Choroid plexus epithelial cell (primary cell): ENCODE data around the gene KIAA1755.
"Not testable (repeated sequence)": the region's sequence is repeated elsewhere in the genome, so short reads cannot be mapped to it uniquely, and the experiment has no call there.

ENCODE experiments used
- DNase-seq: peaks from one replicate; pipeline ENCODE4 v3.0.0-alpha.2; 2010; ENCODE audit warnings: low read depth
- H3K4me3 ChIP-seq: 2 replicates; pipeline ENCODE4 v1.5.1; 2011; ENCODE audit warnings: low read depth, mild to moderate bottlenecking, control low read depth, low read length, moderate library complexity
- TF ChIP-seq, protein P1 (sequence below): conservative IDR thresholded peaks from 2 replicates; pipeline ENCODE4 v1.5.1; 2011; ENCODE audit warnings: low read depth, mild to moderate bottlenecking, control low read depth, inconsistent platforms, low read length, moderate library complexity

Gene KIAA1755

DNA sequence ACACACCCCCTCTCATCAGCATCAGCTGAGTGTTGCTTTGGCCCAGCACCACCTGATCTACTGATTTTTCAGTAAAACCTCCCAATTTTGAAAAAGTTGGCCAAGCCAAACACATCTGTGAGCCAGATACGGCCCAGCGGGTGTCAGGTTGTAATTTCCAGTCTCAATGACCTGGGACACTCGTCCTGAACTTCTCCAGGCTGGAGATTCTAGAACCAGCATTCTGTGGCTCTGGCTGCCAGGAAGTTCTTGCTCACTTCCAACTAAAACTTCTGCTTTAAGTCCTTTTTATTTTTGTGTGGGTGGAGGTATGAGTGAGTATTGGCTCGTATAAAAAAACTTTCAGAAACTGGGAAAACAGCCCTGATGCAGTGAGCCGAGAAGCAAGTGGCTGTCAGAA is 5.1 kb downstream of the KIAA1755 start:
- TF ChIP-seq, protein P1, sequence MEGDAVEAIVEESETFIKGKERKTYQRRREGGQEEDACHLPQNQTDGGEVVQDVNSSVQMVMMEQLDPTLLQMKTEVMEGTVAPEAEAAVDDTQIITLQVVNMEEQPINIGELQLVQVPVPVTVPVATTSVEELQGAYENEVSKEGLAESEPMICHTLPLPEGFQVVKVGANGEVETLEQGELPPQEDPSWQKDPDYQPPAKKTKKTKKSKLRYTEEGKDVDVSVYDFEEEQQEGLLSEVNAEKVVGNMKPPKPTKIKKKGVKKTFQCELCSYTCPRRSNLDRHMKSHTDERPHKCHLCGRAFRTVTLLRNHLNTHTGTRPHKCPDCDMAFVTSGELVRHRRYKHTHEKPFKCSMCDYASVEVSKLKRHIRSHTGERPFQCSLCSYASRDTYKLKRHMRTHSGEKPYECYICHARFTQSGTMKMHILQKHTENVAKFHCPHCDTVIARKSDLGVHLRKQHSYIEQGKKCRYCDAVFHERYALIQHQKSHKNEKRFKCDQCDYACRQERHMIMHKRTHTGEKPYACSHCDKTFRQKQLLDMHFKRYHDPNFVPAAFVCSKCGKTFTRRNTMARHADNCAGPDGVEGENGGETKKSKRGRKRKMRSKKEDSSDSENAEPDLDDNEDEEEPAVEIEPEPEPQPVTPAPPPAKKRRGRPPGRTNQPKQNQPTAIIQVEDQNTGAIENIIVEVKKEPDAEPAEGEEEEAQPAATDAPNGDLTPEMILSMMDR, result no peak
- no peak overlapping the region for H3K4me3 ChIP-seq
- DNase-seq, result peak; percentile 54

DNA sequence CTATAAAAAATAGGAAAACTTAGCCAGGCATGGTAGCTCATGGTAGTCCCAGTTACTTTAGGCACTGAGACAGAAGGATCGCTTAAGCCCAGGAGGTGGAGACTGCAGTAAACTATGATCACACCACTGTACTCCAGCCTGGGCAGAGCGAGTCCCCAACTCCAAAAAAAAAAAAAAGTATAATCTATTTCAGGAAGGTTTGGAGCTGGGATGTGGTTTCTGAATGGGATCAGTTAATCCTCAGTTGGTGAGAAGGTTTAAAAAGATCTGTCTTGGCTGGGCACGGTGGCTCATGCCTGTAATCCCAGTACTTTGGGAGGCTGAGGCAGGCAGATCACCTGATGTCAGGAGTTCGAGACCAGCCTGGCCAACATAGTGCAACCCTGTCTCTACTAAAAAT is 5.9 kb downstream of the KIAA1755 start:
- H3K4me3 ChIP-seq, DNase-seq: not testable (repeated sequence)

- TF ChIP-seq, protein P1, result no peak
- no peak for DNase-seq
- no peak overlapping the region for H3K4me3 ChIP-seq
Observed at GRCh38 chr20:38253571-38253970, 7.0 kb downstream of the KIAA1755 start.

GRCh38 chr20:38252292-38253288 is 7.9 kb downstream of the KIAA1755 start:
- DNase-seq, result peak; percentile 53
- H3K4me3 ChIP-seq, result no peak overlapping the region
- TF ChIP-seq, protein P1, result no peak

DNA sequence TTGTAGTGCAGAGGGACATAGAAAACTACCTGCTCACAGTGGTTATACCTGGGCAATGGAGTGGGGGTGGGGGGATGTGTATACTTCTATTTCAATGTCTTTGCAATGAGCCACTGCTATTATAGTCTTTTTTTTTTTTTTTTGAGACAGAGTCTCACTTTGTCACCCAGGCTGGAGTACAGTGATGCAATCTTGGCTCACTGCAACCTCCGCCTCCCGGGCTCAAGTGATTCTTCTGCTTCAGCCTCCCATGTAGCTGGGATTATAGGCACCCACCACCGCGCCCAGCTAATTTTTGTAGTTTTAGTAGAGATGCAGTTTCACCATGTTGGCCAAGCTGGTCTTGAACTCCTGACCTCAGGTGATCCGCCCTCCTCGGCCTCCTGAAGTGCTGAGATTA is 9.1 kb downstream of the KIAA1755 start:
- not testable (repeated sequence) for H3K4me3 ChIP-seq, DNase-seq

GRCh38 chr20:38250609-38251008 is 9.9 kb downstream of the KIAA1755 start:
- DNase-seq, result no peak
- TF ChIP-seq, protein P1, result no peak
- no peak overlapping the region for H3K4me3 ChIP-seq

DNA sequence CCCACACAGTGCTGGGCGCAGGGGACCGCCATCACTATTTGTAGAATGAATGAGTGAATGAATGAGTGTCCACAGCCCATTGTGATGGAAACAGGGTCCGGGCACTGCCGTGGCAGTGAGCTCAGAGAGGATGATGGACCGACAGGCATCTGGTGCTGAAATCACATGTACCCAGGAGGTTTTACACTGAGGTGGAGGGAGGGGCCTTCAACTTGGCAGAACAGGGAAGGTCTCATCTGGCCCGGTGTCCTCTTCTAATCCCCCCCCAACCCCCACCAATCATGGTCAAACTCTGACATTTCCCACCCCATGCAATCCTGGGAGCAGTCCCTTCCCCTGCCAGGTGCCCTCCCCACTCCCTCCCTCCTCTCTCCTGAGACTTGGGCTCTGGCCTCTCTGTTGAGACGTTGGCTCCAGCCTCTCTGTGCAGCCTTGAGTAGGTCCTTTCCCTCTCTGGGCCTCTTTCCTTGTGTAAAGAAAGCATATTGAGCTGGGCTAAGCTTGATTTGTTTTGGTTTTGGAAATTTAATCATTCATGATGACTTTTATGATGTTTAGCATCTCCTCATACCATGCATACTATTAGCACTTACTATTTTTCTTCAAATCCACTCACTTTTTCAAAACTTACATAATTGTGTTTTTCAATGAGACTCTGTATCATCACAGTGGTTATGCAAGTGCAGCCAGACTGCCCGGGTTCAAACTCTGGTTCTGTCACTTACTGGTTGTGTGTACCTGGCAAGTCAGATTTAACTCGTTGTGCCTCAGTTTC is 10.8 kb downstream of the KIAA1755 start:
- no peak overlapping the region for H3K4me3 ChIP-seq
- DNase-seq, result no peak
- TF ChIP-seq, protein P1, result no peak
